SK-N-SH (cell line): ENCODE results near the gene CCDC106. TPM values are rescaled to one million over a fixed set of nuclear protein-coding genes. Genes with fewer than 3 reads are reported as not detected.

Experiments used
- CTCF ChIA-PET: fragments of 300-600, 350-600 bp; formaldehyde crosslinking; extraction: SDS; loops from one replicate; lab custom pipeline; 2021; lab: Yijun Ruan, JAX
- POLR2A ChIA-PET: fragments of 350-600 bp; sonication (Branson Sonifier 250); formaldehyde crosslinking; extraction: SDS; loops from one replicate; lab custom pipeline; 2020; ENCODE audit warnings: antibody characterized with exemption, inconsistent platforms; lab: Yijun Ruan, JAX
- DNase-seq: peaks from one replicate; pipeline ENCODE4 v3.0.0; 2012
- H2AFZ ChIP-seq: fragments of 200-600 bp; sonication (generic); 2 replicates; pipeline ENCODE4 v1.8.1; 2016; ENCODE audit warnings: antibody characterized with exemption, mild to moderate bottlenecking, low read depth
- H3F3A ChIP-seq: fragments of 200-600 bp; sonication (generic); replicated peaks from 2 replicates; pipeline ENCODE3; 2016; ENCODE audit warnings: antibody characterized with exemption, mild to moderate bottlenecking; ENCODE audit not compliant: insufficient read depth
- H3K27ac ChIP-seq, 2 experiments: fragments of 200-500 bp in 1 of 2; fragments of 200-600 bp in 1 of 2; sonication (Bioruptor generic) in 1 of 2; sonication (generic), shearing (Covaris generic) in 1 of 2; 2 replicates each; pipeline versions ENCODE4 v1.5.1 to v1.6.1; 2014 to 2016; ENCODE audit warnings: low read depth in 2 of 2, inconsistent platforms in 1 of 2, low read length in 1 of 2, mild to moderate bottlenecking in 1 of 2, mixed read lengths in 1 of 2
- H3K27me3 ChIP-seq: fragments of 200-600 bp; sonication (generic), shearing (Covaris generic); 2 replicates; pipeline ENCODE4 v1.6.1; 2016; ENCODE audit warnings: mixed run types; ENCODE audit not compliant: insufficient read depth
- H3K36me3 ChIP-seq, 2 experiments: fragments of 200-500 bp in 1 of 2; fragments of 200-600 bp in 1 of 2; sonication (Bioruptor generic) in 1 of 2; sonication (generic) in 1 of 2; replicated peaks in 1 of 2; 2 replicates each; pipeline versions ENCODE3 to v1.5.1; 2014 to 2016; ENCODE audit warnings: low read length in 1 of 2, mild to moderate bottlenecking in 1 of 2; ENCODE audit not compliant: insufficient read depth in 2 of 2, control insufficient read depth in 1 of 2
- H3K4me1 ChIP-seq, 2 experiments: fragments of 200-500 bp in 1 of 2; fragments of 200-600 bp in 1 of 2; sonication (Bioruptor generic) in 1 of 2; sonication (generic), shearing (Covaris generic) in 1 of 2; 2 replicates each; pipeline versions ENCODE4 v1.5.1 to v1.6.1; 2014 to 2016; ENCODE audit warnings: low read depth in 1 of 2, low read length in 1 of 2, mixed run types in 1 of 2; ENCODE audit not compliant: insufficient read depth in 2 of 2, control insufficient read depth in 1 of 2
- H3K4me2 ChIP-seq: fragments of 200-600 bp; sonication (generic), shearing (Covaris generic); 2 replicates; pipeline ENCODE4 v1.6.1; 2017; ENCODE audit warnings: mixed run types
- H3K4me3 ChIP-seq, 2 experiments: fragments of 200-500 bp in 1 of 2; fragments of 200-600 bp in 1 of 2; sonication (Bioruptor generic) in 1 of 2; sonication (generic), shearing (Covaris generic) in 1 of 2; 2 replicates each; pipeline versions ENCODE4 v1.5.1 to v1.8.1; 2014 to 2016; ENCODE audit warnings: low read depth in 2 of 2, inconsistent platforms in 1 of 2, low read length in 1 of 2, mild to moderate bottlenecking in 1 of 2, mixed read lengths in 1 of 2, moderate library complexity in 1 of 2
- H3K79me2 ChIP-seq: fragments of 200-600 bp; sonication (generic); 2 replicates; pipeline ENCODE4 v1.8.1; 2017; ENCODE audit warnings: mild to moderate bottlenecking; ENCODE audit not compliant: insufficient read depth
- H3K9ac ChIP-seq: fragments of 200-600 bp; sonication (generic); 2 replicates; pipeline ENCODE4 v1.6.1; 2017; ENCODE audit warnings: mixed run types
- H3K9me2 ChIP-seq: fragments of 200-600 bp; sonication (generic); 2 replicates; pipeline ENCODE4 v1.6.1; 2017; ENCODE audit warnings: mixed run types
- H3K9me3 ChIP-seq: fragments of 200-600 bp; sonication (generic); 2 replicates; pipeline ENCODE4 v1.6.1; 2017; ENCODE audit warnings: mixed run types, mild to moderate bottlenecking, moderate library complexity
- H4K20me1 ChIP-seq: fragments of 200-600 bp; sonication (generic); 2 replicates; pipeline ENCODE4 v1.6.1; 2017; ENCODE audit warnings: mild to moderate bottlenecking, mixed run types; ENCODE audit not compliant: insufficient read depth
- CHD2 ChIP-seq: fragments of 150-350 bp; IDR thresholded peaks from 2 replicates; pipeline ENCODE4 v1.6.1; 2018; ENCODE audit warnings: low read length; ENCODE audit not compliant: partially characterized antibody
- EZH2phosphoT487 ChIP-seq: fragments of 200-600 bp; sonication (generic); IDR thresholded peaks from 2 replicates; pipeline ENCODE4 v1.6.1; 2017; ENCODE audit warnings: low read depth, mixed run types, mild to moderate bottlenecking, antibody characterized with exemption, moderate library complexity, borderline replicate concordance
- FOXM1 ChIP-seq: IDR thresholded peaks from 2 replicates; pipeline ENCODE4 v1.4.0; 2012; ENCODE audit warnings: low read depth, mild to moderate bottlenecking
- IRF3 ChIP-seq: fragments of 150-350 bp; IDR thresholded peaks from 2 replicates; pipeline ENCODE4 v1.6.1; 2016; ENCODE audit warnings: mild to moderate bottlenecking, low read depth, low read length
- MXI1 ChIP-seq: IDR thresholded peaks from 2 replicates; pipeline ENCODE4 v1.6.1; 2012; ENCODE audit warnings: mild to moderate bottlenecking, low read depth, low read length, improper control_type of control experiment
- NRF1 ChIP-seq: IDR thresholded peaks from 2 replicates; pipeline ENCODE4 v1.6.1; 2012; ENCODE audit warnings: low read depth, mild to moderate bottlenecking, low read length
- PBX3 ChIP-seq: IDR thresholded peaks from 2 replicates; pipeline ENCODE4; 2012
- POLR2AphosphoS5 ChIP-seq: IDR thresholded peaks from 2 replicates; pipeline ENCODE4 v1.6.1; 2012; ENCODE audit warnings: low read depth, low read length
- RCOR1 ChIP-seq: fragments of 150-350 bp; IDR thresholded peaks from 2 replicates; pipeline ENCODE4 v1.6.1; 2017; ENCODE audit warnings: antibody characterized with exemption, low read length
- RFX5 ChIP-seq: IDR thresholded peaks from 2 replicates; pipeline ENCODE4 v1.6.1; 2012; ENCODE audit warnings: mild to moderate bottlenecking, improper control_type of control experiment, low read length
- RXRA ChIP-seq: IDR thresholded peaks from 2 replicates; pipeline ENCODE4 v1.4.0; 2012; ENCODE audit warnings: low read depth, mild to moderate bottlenecking, borderline replicate concordance
- TAF1 ChIP-seq: IDR thresholded peaks from 2 replicates; pipeline ENCODE4 v1.6.1; 2012; ENCODE audit warnings: low read depth, mild to moderate bottlenecking, low read length, moderate library complexity, borderline replicate concordance
- TEAD4 ChIP-seq: IDR thresholded peaks from 2 replicates; pipeline ENCODE4 v1.4.0; 2012; ENCODE audit warnings: mild to moderate bottlenecking, borderline replicate concordance; ENCODE audit not compliant: insufficient read depth
- WGBS: methylation state at CpG from one replicate; pipeline ENCODE4 v1.1.6; 2017; ENCODE audit warnings: low lambda C conversion rate; 5-methylcytosine and 5-hydroxymethylcytosine counted together
- polyA plus RNA-seq, 3 experiments: library from polyadenylated mRNA; depleted of rRNA; stranded (reverse); fragments of >200 nt; gene quantifications; 2 replicates each; pipeline ENCODE4 v1.2.3, GENCODE V29; 2012
- TF ChIP-seq, protein P1 (sequence below): fragments of 200-600 bp; sonication (generic); IDR thresholded peaks from 2 replicates; pipeline ENCODE4 v1.6.1; 2017; ENCODE audit warnings: antibody characterized with exemption, mild to moderate bottlenecking, moderate library complexity
- TF ChIP-seq, protein P2 (sequence below): IDR thresholded peaks from 2 replicates; pipeline ENCODE4 v1.4.0; 2012; ENCODE audit warnings: low read depth, borderline replicate concordance

The CCDC106 gene
- polyA plus RNA-seq, 1 of the 3 experiments (the other 2 are of a cell fraction): 27.1 TPM

DNA sequence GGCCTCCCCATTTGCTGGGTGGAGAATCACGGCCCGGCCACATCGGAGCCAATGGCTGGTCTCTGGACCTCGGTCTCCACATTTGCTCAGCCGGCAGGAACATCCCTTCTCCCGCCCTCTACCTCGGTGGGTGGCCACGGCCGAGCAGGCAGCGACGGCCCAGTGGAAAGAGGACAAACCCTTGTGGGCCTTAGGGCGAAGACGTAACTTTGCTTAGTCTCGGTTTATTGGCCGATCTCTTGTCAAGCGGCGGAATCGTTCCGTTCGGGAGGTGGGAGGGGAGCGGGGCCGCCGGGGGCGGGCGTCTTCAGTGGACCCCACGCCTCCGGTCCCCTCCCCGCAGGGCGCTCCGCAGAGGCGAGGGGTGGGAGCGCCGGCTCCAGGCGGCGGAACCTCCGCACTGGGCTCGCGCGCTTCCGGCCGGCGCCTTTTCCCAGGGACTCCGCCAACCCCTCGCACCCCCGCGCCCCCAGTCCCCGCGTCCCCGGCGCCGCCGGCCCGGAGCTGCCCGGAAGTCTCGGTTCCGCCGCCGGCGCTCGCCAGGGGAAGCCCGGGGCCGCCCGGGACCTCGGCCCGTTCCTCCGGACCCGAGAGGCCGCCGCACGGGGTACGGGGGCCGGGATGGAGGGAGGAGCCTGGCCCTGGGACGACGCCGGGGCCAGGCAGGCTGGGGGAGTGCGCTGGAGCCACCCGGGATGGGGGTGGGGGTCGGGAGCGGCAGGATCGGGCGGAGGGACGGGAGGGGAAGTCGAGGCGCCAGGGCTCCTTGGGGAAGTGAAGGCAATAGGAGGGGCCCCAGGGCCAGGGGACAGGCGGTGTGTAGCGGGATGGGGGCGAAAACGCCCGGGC, 7.2 kb upstream of the CCDC106 start, which contains the start of gene ZNF580 (continued):
- TF ChIP-seq MXI1: no peak
- TF ChIP-seq, protein P1, sequence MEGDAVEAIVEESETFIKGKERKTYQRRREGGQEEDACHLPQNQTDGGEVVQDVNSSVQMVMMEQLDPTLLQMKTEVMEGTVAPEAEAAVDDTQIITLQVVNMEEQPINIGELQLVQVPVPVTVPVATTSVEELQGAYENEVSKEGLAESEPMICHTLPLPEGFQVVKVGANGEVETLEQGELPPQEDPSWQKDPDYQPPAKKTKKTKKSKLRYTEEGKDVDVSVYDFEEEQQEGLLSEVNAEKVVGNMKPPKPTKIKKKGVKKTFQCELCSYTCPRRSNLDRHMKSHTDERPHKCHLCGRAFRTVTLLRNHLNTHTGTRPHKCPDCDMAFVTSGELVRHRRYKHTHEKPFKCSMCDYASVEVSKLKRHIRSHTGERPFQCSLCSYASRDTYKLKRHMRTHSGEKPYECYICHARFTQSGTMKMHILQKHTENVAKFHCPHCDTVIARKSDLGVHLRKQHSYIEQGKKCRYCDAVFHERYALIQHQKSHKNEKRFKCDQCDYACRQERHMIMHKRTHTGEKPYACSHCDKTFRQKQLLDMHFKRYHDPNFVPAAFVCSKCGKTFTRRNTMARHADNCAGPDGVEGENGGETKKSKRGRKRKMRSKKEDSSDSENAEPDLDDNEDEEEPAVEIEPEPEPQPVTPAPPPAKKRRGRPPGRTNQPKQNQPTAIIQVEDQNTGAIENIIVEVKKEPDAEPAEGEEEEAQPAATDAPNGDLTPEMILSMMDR: no peak
- TF ChIP-seq TEAD4: no peak
- TF ChIP-seq RCOR1: no peak
- TF ChIP-seq PBX3: peak; percentile 14
- TF ChIP-seq FOXM1: no peak
- no peak for TF ChIP-seq NRF1
- TF ChIP-seq, protein P2, sequence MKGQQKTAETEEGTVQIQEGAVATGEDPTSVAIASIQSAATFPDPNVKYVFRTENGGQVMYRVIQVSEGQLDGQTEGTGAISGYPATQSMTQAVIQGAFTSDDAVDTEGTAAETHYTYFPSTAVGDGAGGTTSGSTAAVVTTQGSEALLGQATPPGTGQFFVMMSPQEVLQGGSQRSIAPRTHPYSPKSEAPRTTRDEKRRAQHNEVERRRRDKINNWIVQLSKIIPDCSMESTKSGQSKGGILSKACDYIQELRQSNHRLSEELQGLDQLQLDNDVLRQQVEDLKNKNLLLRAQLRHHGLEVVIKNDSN: no peak

- POLR2A ChIA-PET: no interaction called here
Measured at GRCh38 chr19:55641426-55642152, 6.4 kb upstream of the CCDC106 start.

More at GRCh38 chr19:55641426-55642152, 6.4 kb upstream of the CCDC106 start:
- peak; percentile 45 for DNase-seq
- Histone ChIP-seq H3K4me3 (peak overlapping the region; percentile 53 to 81), H3K9me3 (no peaks in the 10 kb centered on the region), H4K20me1 (no peaks in the 10 kb centered on the region), H3K79me2 (peaks cover 95% of the 10 kb centered on the region), H3K4me1 (peaks cover 15 to 39% of the 10 kb centered on the region in 2 experiments; a peak in 1 of 4 replicates), H3K27me3 (no peaks in the 10 kb centered on the region), H3K27ac (peak overlapping the region; percentile 85 to 88), H2AFZ (no peak overlapping the region), H3K9me2 (no peaks in the 10 kb centered on the region), H3F3A (peaks cover 33% of the 10 kb centered on the region), H3K36me3 (peaks cover 10 to 13% of the 10 kb centered on the region in 2 experiments), H3K9ac (peak overlapping the region; percentile 86), H3K4me2 (peak overlapping the region; percentile 95)
- WGBS: 4% methylated on average over 25 of the region's 25 CpGs
- CTCF ChIA-PET: interaction anchor here (1.8 to 3.9 kb wide), 4 partner anchors 10 to 21 kb away, joined by 4 to 22 read pairs (median 8); partner anchors contain the start of gene U2AF2
- TF ChIP-seq EZH2phosphoT487 (no peak), MXI1 (peak; percentile 30; the same call in 1 of the 2 replicates), NRF1 (no peak), PBX3 (peak; percentile 14), CHD2 (no peak), RFX5 (no peak), POLR2AphosphoS5 (0 out of 2 replicates have a peak, but pooled peaks have one; percentile 12), RXRA (no peak), IRF3 (no peak), TAF1 (no peak)
- TF ChIP-seq, protein P1: no peak
